ENCODE measurements around the gene HOXB4. TPM values are rescaled to one million over a fixed set of nuclear protein-coding genes. Genes with fewer than 3 reads are reported as not detected.
A peak's percentile ranks its signal among the peaks of the same experiment; 100 is the strongest.

Gene HOXB4
- total and polyA plus RNA-seq, 3 experiments from 2014 or later = 0.33 to 3.7 (median 3.4) TPM

GRCh38 chr17:48588528-48588927 lies 10.4 kb upstream of the HOXB4 start:
- H3K4me1 ChIP-seq (ENCODE audit: insufficient read depth, low read length) = peaks cover 28% of the 10 kb centered on the region
- ChIA-PET CTCF (interaction anchor here (0.9 to 1.6 kb wide), 4 partner anchors 24 to 253 kb away, joined by 3 to 12 read pairs (median 3); no protein-coding TSS in a partner anchor), POLR2A (interaction anchor here (1.1 kb wide), 1 partner anchor 243 kb away, joined by 5 read pairs; no protein-coding TSS in a partner anchor)
- H3K27ac Mint-ChIP-seq = no peak overlapping the region
- H3K9me3 Mint-ChIP-seq = no peaks in the 10 kb centered on the region
- H3K4me1 Mint-ChIP-seq = peaks cover 30 to 36% (median 33%) of the 10 kb centered on the region in 3 donors
- no peak overlapping the region for H3K4me3 ChIP-seq (ENCODE audit: low read length)
- DNase-seq = no peak
- H3K9me3 ChIP-seq (ENCODE audit: low read length) = no peaks in the 10 kb centered on the region
- H3K27ac ChIP-seq (ENCODE audit: low read depth, low read length) = no peak overlapping the region
- no peak overlapping the region for H3K4me3 Mint-ChIP-seq
- peaks cover 25% of the 10 kb centered on the region for H3K27me3 ChIP-seq (ENCODE audit: insufficient read depth, low read length, poor library complexity, severe bottlenecking)
- peaks cover 53 to 72% of the 10 kb centered on the region in 2 donors for H3K27me3 Mint-ChIP-seq
- H3K36me3 ChIP-seq (ENCODE audit: insufficient read depth, low read length) = no peaks in the 10 kb centered on the region
- peaks cover 0 to 3% (median 0%) of the 10 kb centered on the region in 3 donors for H3K36me3 Mint-ChIP-seq

- Mint-ChIP-seq H3K36me3 (peaks cover 0 to 3% (median 0%) of the 10 kb centered on the region in 3 donors), H3K27ac (no peak overlapping the region), H3K4me1 (peaks cover 26 to 31% (median 28%) of the 10 kb centered on the region in 3 donors), H3K27me3 (peaks cover 52 to 70% of the 10 kb centered on the region in 2 donors), H3K4me3 (peak overlapping the region in 1 of 7 donors; percentile 92), H3K9me3 (no peaks in the 10 kb centered on the region)
- no peak overlapping the region for H3K4me3 ChIP-seq (ENCODE audit: low read length)
- H3K27ac ChIP-seq (ENCODE audit: low read depth, low read length) = no peak overlapping the region
- peaks cover 23% of the 10 kb centered on the region for H3K4me1 ChIP-seq (ENCODE audit: insufficient read depth, low read length)
- ChIA-PET POLR2A (interaction anchor here (1.1 kb wide), 1 partner anchor 242 kb away, joined by 5 read pairs; no protein-coding TSS in a partner anchor), CTCF (interaction anchor here (1.0 to 1.6 kb wide), 6 partner anchors 25 to 280 kb away, joined by 3 to 12 read pairs (median 5); no protein-coding TSS in a partner anchor)
- H3K27me3 ChIP-seq (ENCODE audit: insufficient read depth, low read length, poor library complexity, severe bottlenecking) = peaks cover 22% of the 10 kb centered on the region
- no peaks in the 10 kb centered on the region for H3K9me3 ChIP-seq (ENCODE audit: low read length)
- no peaks in the 10 kb centered on the region for H3K36me3 ChIP-seq (ENCODE audit: insufficient read depth, low read length)
- DNase-seq = no peak
These were observed 9.9 kb upstream of the HOXB4 start for GRCh38 chr17:48588074-48588415.

DNA sequence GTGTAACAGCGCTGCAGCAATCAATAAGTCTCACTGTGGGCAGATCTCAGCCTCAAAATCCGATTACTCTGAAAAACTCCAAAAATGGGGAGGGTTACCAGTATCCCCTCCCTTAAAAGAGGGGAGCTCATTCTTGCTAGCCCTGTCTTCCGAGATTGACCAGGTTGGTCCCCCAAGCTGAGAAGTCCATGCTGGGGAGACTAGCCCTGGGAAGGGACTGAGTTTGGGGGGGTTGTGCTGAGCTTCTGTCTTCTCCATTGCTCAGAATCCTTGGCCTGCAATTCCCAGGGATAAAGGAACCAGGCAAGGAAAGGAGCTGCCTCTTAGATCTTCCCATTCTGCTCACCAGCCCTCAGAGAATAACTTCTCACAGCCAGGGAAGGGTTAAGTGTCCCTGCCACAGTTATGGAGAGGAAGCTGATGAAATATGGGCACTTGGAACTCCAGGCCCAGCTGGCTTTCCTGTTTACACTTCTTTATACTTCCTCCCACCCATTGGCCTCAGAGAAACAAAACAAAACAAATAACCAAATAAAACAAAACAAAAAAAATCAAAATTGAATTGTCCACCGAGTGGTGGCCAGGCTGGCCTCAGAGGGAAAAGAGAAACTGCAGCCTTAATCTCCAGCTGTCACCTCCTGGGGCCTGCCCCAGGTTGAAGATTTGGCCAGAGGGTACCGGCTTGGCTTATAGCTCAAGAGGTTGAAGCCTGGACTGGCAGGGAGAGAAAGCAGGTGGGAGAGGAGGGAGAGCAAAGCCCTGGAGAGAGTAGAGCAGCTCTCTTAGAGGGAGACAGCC lies 9.3 kb upstream of the HOXB4 start:
- H3K27ac Mint-ChIP-seq = no peak overlapping the region
- ChIA-PET POLR2A (interaction anchor here (0.5 to 0.7 kb wide), 2 partner anchors 28 to 490 kb away, joined by 3 read pairs; no protein-coding TSS in a partner anchor), CTCF (interaction anchor here (1.0 to 1.6 kb wide), 6 partner anchors 25 to 279 kb away, joined by 3 to 5 read pairs (median 4); no protein-coding TSS in a partner anchor)
- H3K4me3 Mint-ChIP-seq = peak overlapping the region in 6 of 7 donors; percentile 9 to 92 (median 37)
- Histone ChIP-seq H3K36me3 (ENCODE audit: insufficient read depth, low read length) (no peaks in the 10 kb centered on the region), H3K4me1 (ENCODE audit: insufficient read depth, low read length) (peaks cover 18% of the 10 kb centered on the region), H3K27ac (ENCODE audit: low read depth, low read length) (no peak overlapping the region), H3K4me3 (ENCODE audit: low read length) (no peak overlapping the region), H3K9me3 (ENCODE audit: low read length) (no peaks in the 10 kb centered on the region), H3K27me3 (ENCODE audit: insufficient read depth, low read length, poor library complexity, severe bottlenecking) (peaks cover 24% of the 10 kb centered on the region)
- no peak for DNase-seq
- peaks cover 21 to 28% (median 25%) of the 10 kb centered on the region in 3 donors for H3K4me1 Mint-ChIP-seq
- H3K36me3 Mint-ChIP-seq = peaks cover 0 to 3% (median 0%) of the 10 kb centered on the region in 3 donors
- no peaks in the 10 kb centered on the region for H3K9me3 Mint-ChIP-seq
- peaks cover 51 to 70% of the 10 kb centered on the region in 2 donors for H3K27me3 Mint-ChIP-seq

DNA sequence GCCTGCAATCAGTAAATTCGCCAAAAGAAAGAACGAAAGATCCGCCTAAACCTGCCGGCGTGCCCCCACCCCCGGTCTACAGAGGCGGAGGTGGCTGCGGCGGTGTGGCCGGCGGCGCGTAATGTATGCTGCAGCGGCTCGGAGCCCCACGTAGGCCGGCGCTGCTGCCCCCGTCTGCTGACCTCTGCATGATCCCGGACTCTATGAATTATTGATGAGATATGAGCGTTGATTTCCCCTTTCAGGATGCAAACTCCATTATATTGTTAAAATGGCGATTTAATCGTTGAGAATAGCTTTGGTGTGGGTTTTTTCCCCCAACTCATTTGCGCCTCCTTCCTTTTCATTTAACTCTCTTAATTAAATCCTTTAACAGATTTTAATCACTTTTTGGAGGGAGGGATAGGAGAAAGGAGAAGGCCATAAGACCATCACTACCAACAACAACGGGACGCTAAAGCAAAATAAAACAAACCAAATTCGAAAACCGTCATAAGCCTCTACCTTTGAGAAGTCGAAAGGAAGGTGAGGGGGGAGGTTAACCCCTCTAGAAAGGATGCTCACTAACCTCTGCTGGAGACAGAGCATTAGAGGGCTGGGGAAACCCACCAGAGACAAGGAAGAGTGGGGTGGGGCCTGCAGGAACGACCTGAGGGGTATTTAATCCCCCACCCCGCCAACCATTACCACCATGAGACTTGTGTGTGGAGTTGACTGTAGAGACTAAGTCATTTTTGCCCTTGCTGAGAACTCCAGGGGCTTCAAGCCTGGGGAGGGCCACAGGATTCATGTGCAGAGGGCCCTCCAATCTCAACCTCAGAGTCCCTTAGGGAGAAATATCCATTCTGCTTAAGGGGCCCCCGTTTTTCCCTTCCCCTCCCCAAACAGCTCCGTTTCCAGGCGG lies 8.5 kb upstream of the HOXB4 start:
- Mint-ChIP-seq H3K27ac (peak overlapping the region in 3 of 8 donors; percentile 27 to 76 (median 32)), H3K4me1 (peaks cover 25 to 31% (median 26%) of the 10 kb centered on the region in 3 donors), H3K9me3 (no peaks in the 10 kb centered on the region), H3K36me3 (peaks cover 0 to 3% (median 0%) of the 10 kb centered on the region in 3 donors), H3K4me3 (peak overlapping the region; percentile 90 to 100 (median 94)), H3K27me3 (peaks cover 53 to 70% of the 10 kb centered on the region in 2 donors)
- Histone ChIP-seq H3K36me3 (ENCODE audit: insufficient read depth, low read length) (no peaks in the 10 kb centered on the region), H3K9me3 (ENCODE audit: low read length) (no peaks in the 10 kb centered on the region), H3K4me3 (ENCODE audit: low read length) (peak overlapping the region; percentile 85), H3K4me1 (ENCODE audit: insufficient read depth, low read length) (peaks cover 24% of the 10 kb centered on the region), H3K27ac (ENCODE audit: low read depth, low read length) (no peak overlapping the region), H3K27me3 (ENCODE audit: insufficient read depth, low read length, poor library complexity, severe bottlenecking) (peaks cover 31% of the 10 kb centered on the region)
- ChIA-PET POLR2A (interaction anchor here (0.5 to 0.7 kb wide), 2 partner anchors 29 to 489 kb away, joined by 3 read pairs; no protein-coding TSS in a partner anchor), CTCF (interaction anchor here (1.0 to 1.6 kb wide), 5 partner anchors 94 to 279 kb away, joined by 3 to 5 read pairs (median 5); no protein-coding TSS in a partner anchor)
- peak in 2 of 5 donors; percentile 15 to 60 for DNase-seq

DNA sequence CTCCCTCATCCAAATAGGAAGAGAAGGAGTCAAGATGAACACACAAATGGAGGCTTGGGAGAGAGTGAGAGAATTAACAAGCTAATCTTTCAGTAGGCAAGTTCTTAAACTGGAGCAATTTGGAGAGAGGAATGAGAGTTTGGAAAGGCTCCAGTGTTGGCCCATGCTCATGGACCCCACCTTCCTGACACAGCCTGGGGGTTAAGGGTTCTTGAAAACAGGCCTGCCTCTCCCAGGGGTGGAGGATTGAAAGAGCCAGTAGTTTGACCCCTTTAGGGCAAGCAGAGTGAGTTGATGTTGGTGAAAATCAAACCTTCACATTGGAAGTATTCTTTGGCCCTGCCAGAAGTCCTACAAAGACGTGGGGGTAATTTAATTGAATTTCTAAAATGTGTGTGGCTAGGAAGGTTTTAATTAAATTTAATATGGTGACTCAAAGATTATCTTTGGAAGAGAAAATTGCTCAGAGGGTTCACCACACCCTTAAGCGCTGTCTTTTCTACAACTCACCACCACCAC lies 6.1 kb upstream of the HOXB4 start:
- Histone ChIP-seq H3K9me3 (ENCODE audit: low read length) (no peaks in the 10 kb centered on the region), H3K27ac (ENCODE audit: low read depth, low read length) (no peak overlapping the region), H3K4me3 (ENCODE audit: low read length) (no peak overlapping the region), H3K4me1 (ENCODE audit: insufficient read depth, low read length) (peaks cover 29% of the 10 kb centered on the region), H3K36me3 (ENCODE audit: insufficient read depth, low read length) (no peaks in the 10 kb centered on the region), H3K27me3 (ENCODE audit: insufficient read depth, low read length, poor library complexity, severe bottlenecking) (peaks cover 51% of the 10 kb centered on the region)
- ChIA-PET POLR2A (no interaction called here), CTCF (interaction anchor here (1.5 kb wide), 1 partner anchor 67 kb away, joined by 3 read pairs; no protein-coding TSS in a partner anchor)
- Mint-ChIP-seq H3K27ac (peak overlapping the region in 1 of 8 donors; percentile 85), H3K27me3 (peaks cover 61 to 77% of the 10 kb centered on the region in 2 donors), H3K4me1 (peaks cover 28 to 48% (median 34%) of the 10 kb centered on the region in 3 donors), H3K4me3 (peak overlapping the region in 6 of 7 donors; percentile 15 to 94 (median 27)), H3K9me3 (no peaks in the 10 kb centered on the region), H3K36me3 (peaks cover 0 to 3% (median 0%) of the 10 kb centered on the region in 3 donors)
- DNase-seq = no peak

GRCh38 chr17:48583708-48584222 lies 5.6 kb upstream of the HOXB4 start:
- POLR2A ChIA-PET = no interaction called here
- no peaks in the 10 kb centered on the region for H3K36me3 ChIP-seq (ENCODE audit: insufficient read depth, low read length)
- CTCF ChIA-PET = interaction anchor here (1.4 to 1.9 kb wide), 4 partner anchors 9 to 130 kb away, joined by 3 to 6 read pairs (median 3); partner anchors contain the start of gene HOXB5
- H3K4me1 ChIP-seq (ENCODE audit: insufficient read depth, low read length) = peaks cover 33% of the 10 kb centered on the region
- H3K27ac ChIP-seq (ENCODE audit: low read depth, low read length) = no peak overlapping the region
- Mint-ChIP-seq H3K4me1 (peaks cover 33 to 53% (median 40%) of the 10 kb centered on the region in 3 donors), H3K4me3 (peak overlapping the region in 6 of 7 donors; percentile 15 to 94 (median 27)), H3K9me3 (no peaks in the 10 kb centered on the region), H3K27me3 (peaks cover 65 to 81% of the 10 kb centered on the region in 2 donors), H3K36me3 (peaks cover 0 to 3% (median 0%) of the 10 kb centered on the region in 3 donors), H3K27ac (no peak overlapping the region)
- no peaks in the 10 kb centered on the region for H3K9me3 ChIP-seq (ENCODE audit: low read length)
- no peak for DNase-seq
- no peak overlapping the region for H3K4me3 ChIP-seq (ENCODE audit: low read length)
- peaks cover 56% of the 10 kb centered on the region for H3K27me3 ChIP-seq (ENCODE audit: insufficient read depth, low read length, poor library complexity, severe bottlenecking)

- Histone ChIP-seq H3K36me3 (ENCODE audit: insufficient read depth, low read length) (no peaks in the 10 kb centered on the region), H3K27ac (ENCODE audit: low read depth, low read length) (peak overlapping the region; percentile 43), H3K9me3 (ENCODE audit: low read length) (no peaks in the 10 kb centered on the region), H3K4me1 (ENCODE audit: insufficient read depth, low read length) (peaks cover 36% of the 10 kb centered on the region), H3K27me3 (ENCODE audit: insufficient read depth, low read length, poor library complexity, severe bottlenecking) (peaks cover 58% of the 10 kb centered on the region), H3K4me3 (ENCODE audit: low read length) (no peak overlapping the region)
- ChIA-PET POLR2A (interaction anchor here (0.6 to 1.0 kb wide), 2 partner anchors 11 to 90 kb away, joined by 3 read pairs; partner anchors contain the start of gene HOXB5), CTCF (interaction anchor here (1.4 to 1.9 kb wide), 3 partner anchors 11 to 129 kb away, joined by 3 to 6 read pairs (median 3); partner anchors contain the start of gene HOXB5)
- Mint-ChIP-seq H3K9me3 (no peaks in the 10 kb centered on the region), H3K27ac (peak overlapping the region in 2 of 8 donors; percentile 26 to 79), H3K27me3 (peaks cover 57 to 78% of the 10 kb centered on the region in 2 donors), H3K4me3 (peak overlapping the region in 6 of 7 donors; percentile 51 to 85 (median 64)), H3K36me3 (peaks cover 0 to 7% (median 0%) of the 10 kb centered on the region in 3 donors), H3K4me1 (peaks cover 38 to 57% (median 48%) of the 10 kb centered on the region in 3 donors)
- no peak for DNase-seq
These were observed 4.6 kb upstream of the HOXB4 start for GRCh38 chr17:48582750-48583069.

All from CD8-positive, alpha-beta memory T cell (primary cell).